Ureter (tissue), 1 donor: Measurements from ENCODE around the gene TANC1. TPM values are rescaled to one million over a fixed set of nuclear protein-coding genes. Genes with fewer than 3 reads are reported as not detected.
A peak's percentile ranks its signal among the peaks of the same experiment; 100 is the strongest.

Source experiments
- DNase-seq: peaks from one replicate; pipeline ENCODE4 v3.0.0-alpha.2; 2020; ENCODE audit warnings: low spot score
- total RNA-seq: library from RNA; stranded (reverse); gene quantifications from one replicate; pipeline ENCODE4 v1.2.4, GENCODE V29; 2023
- donor health status: DM: yes; HTN: yes; CAD: no.

TANC1 gene
- total RNA-seq, 1 donor from 2014 or later = 62.9 TPM

DNA sequence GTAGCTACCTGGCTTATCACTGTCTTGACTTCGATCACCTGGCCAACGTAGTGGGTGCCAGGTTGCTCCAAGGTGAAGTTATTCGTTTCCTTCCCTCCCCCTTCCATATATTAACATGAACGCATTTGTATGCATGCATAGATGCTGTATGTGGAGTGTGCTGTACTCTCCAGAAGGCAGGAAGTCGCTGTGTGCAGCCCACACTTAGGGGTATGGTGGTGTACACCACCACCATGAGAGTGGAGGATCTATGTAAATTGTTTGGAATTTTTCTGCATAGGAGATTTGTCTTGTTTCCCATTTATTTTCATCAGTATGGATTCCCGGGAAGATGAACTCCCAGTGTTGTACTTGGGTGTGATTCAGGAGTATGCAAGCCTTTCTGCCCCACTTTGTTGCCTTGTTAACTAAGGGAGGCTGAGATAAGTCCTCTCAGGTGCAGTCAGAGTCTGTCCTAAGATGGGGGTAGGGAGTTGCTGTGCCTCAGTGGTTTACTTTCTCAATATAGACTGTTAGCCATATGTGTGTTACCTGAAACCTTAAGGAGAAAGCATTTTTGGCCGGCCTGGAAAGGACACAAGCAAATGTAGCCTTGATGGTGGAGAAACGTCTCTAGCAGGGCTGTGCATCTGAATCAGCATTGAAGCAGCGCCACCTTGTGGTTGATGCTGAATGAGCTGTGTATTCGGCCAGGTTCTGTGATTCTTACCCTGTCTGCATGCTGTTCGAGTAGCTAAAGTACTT is 149.8 kb downstream of the TANC1 start:
- peak; percentile 89 for DNase-seq

DNA sequence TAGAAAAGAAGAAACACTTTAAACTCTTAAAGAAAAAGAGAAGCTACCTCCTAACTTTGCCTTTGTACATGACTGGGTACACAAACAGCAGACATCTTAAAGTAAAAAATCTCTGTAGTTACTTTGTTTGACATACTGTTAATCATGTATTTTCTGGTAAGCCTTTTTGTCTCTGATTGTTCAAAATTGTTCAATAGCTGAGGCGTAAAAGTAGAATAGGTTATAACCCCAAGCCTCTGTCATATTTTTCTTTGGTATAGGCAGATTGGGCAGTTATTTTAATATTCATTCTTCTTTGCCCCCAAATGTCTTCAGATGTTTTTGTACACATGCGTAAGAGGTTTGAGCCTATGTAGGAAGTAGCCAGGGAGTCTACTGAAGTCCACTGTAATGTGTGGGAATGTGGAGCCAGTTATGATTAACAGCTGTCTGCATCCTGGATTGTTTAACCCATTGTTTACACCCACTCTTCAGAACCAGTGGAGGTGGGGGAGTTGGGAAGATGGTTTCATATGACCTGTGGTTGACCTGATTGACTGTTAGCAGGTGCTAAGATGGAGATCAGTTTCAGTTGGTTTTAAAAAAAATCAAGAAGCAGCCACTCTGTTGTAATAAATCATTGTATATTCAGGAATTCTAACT is 150.5 kb downstream of the TANC1 start:
- no peak for DNase-seq

DNA sequence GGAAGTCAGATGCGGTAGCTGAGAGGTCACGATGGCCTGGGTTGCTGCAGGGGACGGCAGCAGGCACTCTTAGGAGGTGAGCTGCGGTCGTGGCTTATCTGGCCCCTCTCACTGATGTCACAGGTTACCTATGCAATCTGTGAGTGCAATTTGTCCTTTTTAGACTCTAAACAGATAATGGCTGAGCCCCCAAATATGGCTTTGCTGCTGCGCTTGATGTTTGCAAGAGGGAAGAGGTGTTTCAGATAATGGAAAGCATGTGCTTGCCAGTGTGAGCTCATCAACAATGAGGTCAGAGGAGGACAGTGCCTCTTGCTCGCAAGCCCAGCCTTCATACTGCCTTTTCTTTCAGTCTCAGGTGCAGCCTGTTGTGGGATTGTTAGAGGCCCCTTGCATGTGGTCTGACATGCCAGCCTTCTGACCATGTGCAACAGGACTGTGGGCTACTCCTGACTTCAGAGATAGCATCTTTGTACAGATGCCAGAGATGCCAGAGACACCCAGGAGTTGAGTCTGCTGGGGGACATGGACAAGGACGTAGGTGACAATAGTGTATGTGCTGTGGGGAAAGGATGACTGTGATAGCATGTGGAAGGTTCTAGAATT is 151.3 kb downstream of the TANC1 start:
- no peak for DNase-seq

DNA sequence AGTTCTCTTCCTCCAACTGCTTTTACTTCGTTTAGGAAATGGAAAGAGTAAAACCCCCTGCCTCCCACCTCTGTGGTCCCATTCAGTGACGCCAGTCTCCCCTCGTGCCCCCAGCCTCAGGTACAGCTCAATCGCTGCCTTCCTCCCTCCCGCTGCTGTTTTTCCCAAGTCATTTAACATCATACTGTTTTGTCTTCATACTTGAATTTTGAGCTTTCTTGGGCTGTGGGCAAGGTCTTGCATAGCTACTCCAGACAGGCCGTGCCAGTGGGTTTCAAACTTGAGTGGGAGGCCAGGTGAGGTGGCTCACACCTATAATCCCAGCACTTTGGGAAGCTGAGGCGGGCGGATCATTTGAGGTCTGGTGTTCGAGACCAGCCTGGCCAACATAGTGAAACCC is 155.3 kb downstream of the TANC1 start:
- no peak for DNase-seq

DNA sequence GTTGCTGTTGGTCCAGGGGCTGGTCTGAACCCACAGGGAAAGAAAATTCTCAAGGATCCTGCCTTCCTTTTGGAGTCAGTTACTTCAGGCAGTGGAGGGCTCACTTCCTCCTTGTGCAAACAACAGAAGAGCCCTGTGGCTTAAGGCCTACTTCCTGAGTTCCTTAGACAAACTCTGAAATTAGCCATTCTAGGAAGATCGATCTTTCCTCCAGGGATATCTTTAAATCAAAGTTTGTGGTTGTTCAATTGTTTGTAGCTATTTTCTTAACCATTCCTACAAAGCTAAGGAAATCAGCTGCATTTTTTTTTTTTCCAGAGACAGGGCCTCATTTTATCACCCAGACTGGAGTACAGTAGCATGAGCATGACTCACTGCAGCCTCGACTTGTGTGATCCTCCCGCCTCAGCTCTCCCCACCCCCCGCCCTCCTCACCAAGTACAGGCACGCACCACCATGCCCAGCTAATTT is 156.0 kb downstream of the TANC1 start:
- no peak for DNase-seq

DNA sequence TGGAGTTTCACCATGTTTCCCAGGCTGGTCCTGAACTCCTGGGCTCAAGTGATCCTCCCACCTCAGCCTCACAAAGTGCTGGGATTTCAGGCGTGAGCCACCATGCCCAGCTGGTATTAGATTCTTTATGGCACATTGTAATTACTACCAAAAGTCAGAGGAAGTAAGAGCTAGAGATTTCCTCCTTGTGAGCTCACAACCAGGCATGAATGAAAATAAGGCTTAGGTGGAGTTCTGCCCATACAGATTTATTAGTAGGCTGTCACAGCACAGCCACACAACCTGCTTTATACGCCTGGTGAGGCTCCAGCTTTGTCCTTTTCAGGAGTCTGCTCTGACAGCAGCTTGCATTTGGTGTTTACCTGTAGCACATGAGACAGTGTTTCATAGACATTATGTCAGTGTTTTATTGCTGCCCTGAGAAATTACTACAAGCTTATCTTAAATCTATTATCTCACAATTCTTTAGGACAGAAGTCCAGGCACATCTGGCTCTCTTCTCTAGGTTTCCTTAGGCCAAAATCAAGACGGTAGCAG is 156.6 kb downstream of the TANC1 start:
- no peak for DNase-seq

DNA sequence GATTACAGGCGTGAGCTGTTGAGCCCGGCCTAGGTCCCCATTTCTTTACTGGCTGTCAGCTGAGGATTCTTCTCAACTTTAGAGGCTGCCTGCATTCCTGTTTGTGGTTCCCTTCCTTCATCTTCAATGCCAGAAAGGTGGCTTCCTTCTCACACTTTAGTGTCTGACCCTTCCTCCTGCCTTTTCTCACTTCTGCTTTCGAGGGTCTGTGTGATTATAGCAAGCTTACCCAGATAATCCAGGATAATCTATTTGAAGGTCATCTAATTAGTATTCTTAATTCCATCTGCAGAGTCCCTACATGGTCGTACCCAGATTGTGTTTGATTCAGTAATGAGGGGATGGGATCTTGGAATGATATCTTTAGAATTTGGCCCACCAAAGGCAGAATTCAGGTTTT is 157.4 kb downstream of the TANC1 start:
- DNase-seq = no peak

DNA sequence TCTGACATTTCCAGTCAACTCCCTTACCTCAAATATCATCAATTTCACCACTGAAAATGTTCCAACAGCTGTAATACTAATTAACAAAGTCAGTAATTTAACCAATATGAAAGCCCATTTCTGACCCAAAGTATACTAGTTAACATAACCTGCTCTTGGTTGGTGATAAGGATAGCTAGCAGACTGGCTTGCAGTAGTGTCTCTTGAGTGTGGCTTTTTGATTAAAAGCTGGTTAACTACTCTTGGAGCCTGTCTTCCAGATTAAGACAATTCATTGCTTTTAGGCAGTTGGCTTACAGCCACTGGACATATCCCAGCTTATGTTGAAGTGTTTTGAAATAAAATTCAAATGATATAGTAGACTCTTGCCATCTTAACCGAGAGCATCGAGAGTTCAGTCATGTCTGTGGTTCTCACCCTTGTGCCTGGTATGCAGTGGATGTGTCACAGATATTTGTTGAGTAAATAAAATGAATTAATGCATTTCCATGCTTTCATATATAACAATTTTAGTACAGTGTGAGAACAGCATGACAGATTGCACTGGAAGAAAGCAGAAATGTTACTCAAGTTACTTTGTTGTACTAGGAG is 158.1 kb downstream of the TANC1 start:
- no peak for DNase-seq

DNA sequence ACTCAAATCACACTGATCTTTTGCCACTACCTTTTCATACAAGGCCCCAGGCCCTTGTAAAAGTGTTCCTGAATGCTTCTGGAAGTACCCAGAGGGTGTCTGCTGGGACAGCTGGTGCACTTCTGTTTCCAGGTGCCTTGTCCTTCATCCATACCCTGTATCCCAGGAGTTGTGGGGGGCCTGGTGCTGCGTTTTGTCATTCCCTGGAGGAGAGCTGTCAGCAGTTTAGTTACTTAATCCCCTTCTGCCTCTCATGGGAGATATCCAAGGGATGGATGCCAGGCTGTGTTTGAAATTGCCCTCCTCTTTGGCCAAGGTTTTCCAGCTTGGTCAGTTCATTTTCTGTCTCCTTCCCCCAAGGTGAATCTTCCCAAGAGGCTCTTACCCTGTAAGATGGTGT is 159.8 kb downstream of the TANC1 start:
- DNase-seq = no peak

DNA sequence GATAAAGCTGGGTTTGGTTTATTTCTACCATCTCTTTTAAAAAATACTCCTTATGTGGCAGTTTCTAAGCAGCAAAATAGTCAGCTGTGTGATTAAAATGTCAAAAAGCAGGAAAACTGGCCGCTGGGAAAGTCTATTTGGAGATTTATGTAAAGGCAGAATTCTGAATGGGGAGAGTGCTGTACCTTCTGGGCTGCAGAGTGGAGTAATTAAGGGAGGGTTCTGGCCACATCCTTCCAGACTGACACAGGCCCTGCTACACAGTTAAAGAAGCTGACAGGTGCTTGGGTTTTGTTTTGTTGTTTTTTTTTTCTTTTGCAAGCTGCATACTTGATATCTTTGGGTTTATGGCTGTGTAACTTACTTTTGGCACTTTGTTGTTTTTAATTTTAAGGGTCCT is 160.8 kb downstream of the TANC1 start:
- no peak for DNase-seq

DNA sequence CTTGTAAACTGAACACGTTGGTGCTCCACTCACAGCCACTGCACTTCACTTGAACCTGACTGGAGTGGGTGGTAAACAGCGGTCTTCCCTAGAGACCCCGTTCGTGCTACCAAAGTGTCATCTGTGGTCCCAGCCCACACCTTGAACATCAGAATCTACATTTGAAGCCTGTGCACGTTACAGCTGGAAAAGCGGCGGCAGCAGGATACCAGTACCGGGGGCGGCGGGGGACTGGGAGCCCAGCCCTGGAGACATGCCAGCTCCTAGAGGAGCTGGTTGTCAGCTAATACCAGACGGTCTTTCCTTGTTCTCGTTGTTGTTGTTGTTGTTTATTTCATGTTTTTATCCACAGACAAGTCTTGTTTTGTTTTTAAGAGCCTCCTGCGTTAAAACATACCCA is 161.4 kb downstream of the TANC1 start:
- DNase-seq = no peak

DNA sequence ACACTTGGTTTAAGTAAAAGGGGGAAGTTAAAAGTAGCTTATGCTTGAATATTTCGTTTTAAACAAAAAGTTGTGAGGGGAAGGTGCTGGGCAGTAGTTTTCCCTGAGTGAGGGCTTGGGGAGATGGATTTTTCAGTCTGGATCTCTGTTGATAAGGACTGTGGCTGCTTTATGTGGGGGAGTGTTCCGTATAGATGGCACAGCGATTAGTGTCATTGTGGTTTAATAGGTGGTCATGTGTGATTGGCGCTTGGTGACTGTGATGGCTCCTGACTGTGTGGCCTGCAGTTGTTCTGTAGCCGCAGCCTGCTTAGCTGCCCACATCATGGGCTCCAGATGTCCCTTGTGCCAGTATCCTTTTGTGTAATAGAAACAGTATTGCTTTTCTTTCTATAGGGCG is 161.9 kb downstream of the TANC1 start:
- DNase-seq = no peak

DNA sequence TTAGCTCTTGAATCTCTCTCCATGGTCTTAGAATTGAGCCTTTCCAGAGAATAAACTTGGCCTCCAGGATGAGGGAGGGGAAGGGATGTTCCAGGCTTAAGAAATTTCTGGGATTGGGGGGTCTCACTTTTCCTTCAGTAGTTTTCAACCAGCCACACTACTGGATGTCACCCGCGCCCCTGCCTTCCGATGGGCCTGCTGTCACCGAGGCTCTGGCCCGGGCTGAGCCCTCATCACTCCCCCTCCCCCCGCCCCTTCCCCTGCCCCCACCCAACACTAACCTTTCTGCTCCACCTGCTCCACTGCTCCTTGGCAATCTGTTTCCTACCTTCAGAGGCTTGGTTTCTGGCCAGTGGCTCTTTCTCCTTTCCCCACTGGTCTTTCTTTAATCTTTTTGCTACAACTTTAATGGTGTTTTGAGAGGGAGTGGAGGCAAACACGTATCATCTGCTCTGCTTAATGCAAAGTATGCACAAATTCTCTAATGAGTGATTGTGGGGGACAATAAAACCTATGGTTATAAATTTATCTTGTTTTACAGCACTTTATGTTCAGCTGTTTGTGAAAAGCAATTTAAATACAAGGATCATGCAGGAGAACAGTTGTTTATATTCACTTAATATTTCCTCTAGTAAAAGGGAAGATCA is 162.9 kb downstream of the TANC1 start:
- DNase-seq = no peak

DNA sequence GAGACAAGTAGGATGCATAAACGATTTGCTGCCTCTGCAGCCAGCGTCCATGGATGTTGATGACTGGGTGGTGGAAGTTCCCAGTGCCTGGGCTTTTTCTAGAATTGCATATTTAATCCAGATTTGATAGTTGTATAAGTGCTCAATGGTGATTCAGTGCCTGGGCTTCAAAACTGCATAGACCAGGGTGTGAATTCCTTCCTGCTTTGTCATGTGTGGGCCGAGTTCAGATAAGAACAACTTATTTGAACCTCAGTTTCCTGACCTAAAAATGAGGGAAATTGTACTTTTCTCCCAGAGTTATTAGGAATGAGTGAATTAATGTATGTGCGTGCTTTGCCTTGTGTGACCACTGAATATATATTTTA is 163.5 kb downstream of the TANC1 start:
- DNase-seq = no peak

DNA sequence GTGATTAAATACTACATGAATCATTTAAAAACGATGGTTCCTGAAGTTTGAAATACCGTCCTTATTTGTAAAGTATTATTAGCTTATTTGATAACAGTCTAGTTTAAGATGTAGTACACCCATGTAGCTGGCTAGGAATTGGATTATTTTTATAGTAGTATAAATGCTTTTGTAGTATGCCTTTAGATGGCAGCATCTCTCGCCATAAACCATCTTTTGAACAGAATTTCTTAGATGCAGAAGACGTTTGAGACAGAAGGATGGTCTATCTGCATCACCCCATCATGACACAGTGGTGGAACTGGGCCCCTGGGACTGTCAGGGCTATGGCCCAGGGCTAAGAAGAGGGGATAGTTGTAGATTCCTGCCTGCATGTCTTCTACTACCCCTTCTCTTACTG is 165.4 kb downstream of the TANC1 start:
- no peak for DNase-seq

DNA sequence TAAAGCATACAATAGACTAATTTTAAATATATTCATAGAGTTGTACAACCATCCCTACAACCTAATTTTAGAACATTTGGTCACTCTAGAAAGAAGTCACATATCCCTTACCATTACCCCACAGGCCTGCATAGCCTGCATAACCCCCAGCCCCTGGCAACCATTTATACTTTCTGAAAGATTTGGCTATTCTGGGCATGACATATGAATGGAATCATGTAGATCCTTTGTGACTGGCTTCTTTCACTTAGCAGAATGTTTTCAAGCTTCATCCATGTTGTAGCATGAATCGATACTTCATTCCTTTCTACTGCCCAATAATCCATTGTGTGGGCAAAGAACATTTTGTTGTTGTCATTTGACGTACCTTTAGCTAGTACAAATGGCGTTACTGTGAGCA is 166.5 kb downstream of the TANC1 start:
- no peak for DNase-seq

DNA sequence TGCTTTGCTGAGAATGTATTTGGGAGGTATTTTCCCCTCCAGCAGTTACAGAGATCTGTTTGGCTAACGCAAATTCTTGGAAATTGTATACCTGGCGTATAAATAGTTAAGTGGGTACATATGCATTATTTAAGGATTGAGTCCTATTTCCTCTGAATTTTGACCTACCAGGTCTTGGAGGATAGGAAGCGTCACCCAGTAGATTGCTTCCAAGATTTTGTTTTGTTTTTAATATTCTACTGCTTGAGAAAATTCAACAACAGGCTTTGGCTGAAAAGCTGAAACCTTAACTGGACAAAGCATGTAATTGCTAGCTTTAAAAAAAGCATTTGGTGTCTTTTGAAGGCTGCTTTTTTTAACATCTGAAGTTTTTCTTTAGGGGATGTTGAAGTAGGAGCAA is 168.0 kb downstream of the TANC1 start:
- no peak for DNase-seq

DNA sequence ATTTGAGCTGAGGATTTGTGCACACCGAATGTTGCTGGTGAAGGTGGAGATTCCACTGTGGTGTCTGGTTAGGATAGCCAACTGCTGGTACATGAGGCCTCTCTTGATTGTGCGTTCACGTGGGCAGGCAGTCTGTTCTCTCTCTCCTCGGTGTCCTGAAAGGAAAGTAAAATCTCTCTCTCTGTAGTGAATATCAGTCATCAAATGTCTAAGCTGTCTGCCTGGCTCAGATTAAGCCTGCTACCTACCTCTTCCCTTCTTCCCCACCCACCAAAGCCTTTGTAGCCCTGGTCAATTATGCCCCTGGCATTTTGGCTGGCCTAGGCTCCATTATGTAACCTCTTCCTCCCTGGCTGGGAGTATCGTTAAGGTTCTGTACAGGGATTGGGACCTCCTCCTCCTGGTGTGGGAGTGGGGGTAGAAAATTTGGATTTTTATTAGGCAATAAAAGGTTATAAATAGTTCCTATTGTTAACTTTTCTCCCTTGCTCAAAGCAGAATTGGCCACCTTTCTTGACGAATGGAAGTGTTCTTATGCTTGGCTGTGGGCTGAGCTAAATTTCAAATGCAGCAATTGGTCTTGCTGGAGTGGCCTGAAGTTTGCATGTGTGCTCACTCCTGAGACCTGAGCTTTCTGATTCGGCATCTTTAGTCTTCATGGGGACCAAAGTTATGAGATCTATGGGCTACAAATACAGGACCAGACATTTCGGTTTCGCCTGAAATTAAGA is 169.2 kb downstream of the TANC1 start:
- DNase-seq = no peak

DNA sequence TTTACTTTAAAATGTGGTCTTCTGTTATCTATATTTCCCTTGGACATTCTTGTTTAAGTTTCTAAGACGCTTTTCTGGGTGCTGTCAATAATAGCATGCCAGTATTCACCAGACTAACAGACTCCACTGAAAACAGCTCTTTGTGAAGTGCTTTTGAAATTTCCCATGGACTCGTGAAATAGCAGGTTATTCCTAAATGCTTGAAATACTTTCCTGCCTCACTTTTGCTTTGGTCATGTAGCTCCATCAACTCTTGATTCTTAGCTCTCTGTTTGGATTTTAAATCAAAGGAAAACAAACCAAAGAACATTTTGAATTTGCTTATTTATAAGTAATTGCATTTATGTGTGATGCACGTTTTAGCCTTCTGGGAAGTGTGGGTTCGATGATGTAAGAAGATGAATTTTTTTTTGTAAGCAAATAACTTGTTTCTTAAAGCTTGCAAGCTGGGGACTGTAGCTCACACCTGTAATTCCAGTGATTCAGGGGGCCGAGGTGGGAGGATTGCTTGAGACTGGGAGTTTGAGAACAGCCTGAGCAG is 170.3 kb downstream of the TANC1 start:
- no peak for DNase-seq

DNA sequence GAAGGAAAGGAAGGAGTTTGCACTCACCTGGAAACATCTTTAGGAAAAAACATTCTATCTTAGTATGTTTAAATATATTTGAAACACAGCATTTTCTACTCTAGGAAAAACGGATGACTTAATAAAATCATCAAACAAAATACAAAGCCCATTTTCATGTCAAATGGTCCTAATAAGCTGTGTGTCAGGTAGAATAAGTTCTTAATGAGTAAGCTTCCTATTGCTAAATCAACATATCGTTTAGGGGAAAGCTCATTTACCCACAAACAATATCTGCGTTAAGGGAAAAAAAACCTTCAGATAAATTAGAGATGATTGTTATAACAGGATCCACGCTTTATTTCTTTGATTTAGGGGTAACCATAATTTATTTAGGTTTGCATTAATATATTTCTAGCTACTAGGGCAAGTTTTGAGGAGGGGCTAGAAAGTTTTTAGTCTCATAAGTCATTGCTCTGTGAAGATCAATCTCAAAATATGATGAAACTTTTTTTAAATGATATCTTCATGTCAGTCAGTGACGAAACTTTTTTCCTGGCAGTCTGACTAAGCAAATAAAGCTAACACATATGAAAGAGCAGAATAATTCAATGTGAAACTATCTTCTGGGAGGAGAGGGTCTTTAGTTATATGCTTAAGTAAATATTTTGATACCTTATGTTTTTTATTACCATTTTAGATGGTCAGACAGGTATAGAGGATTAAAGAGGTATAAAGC is 170.9 kb downstream of the TANC1 start:
- DNase-seq = no peak
